Progenitor cell of endocrine pancreas (in vitro differentiated cells): ENCODE measurements around the gene DARS1. TPM values are rescaled to one million over a fixed set of nuclear protein-coding genes. Genes with fewer than 3 reads are reported as not detected.

Experiments
- DNase-seq: peaks from one replicate; pipeline ENCODE4 v3.0.0; 2021; ENCODE audit warnings: low spot score; ENCODE audit not compliant: unreplicated experiment
- H3K27ac Mint-ChIP-seq: 2 replicates; pipeline ENCODE4 v1.8.0; 2021; ENCODE audit warnings: mild to moderate bottlenecking, moderate library complexity, mixed read lengths
- H3K27me3 Mint-ChIP-seq: 2 replicates; pipeline ENCODE4 v1.8.0; 2021; ENCODE audit warnings: mixed read lengths
- H3K36me3 Mint-ChIP-seq: 2 replicates; pipeline ENCODE4 v1.8.0; 2022; ENCODE audit warnings: mixed read lengths; ENCODE audit not compliant: insufficient read depth
- H3K4me1 Mint-ChIP-seq: 2 replicates; pipeline ENCODE4 v1.8.0; 2021; ENCODE audit warnings: low read depth, mixed read lengths
- H3K4me3 Mint-ChIP-seq: 2 replicates; pipeline ENCODE4 v1.8.0; 2021; ENCODE audit warnings: low read depth, mild to moderate bottlenecking, moderate library complexity, mixed read lengths
- H3K9me3 Mint-ChIP-seq: 2 replicates; pipeline ENCODE4 v1.8.0; 2021; ENCODE audit warnings: low read depth, mixed read lengths
- CTCF ChIP-seq: fragments of 200-600 bp; sonication (generic); IDR thresholded peaks from one replicate; pipeline ENCODE4 v1.5.0; 2021; ENCODE audit warnings: antibody characterized with exemption, mild to moderate bottlenecking; ENCODE audit not compliant: unreplicated experiment
- total RNA-seq: library from RNA; stranded (reverse); gene quantifications from 2 replicates; pipeline ENCODE4 v1.2.1, GENCODE V29; 2021

The DARS1 gene
- total RNA-seq, 1 donor from 2014 or later = 69.7 TPM

- TF ChIP-seq CTCF = no peak
- Mint-ChIP-seq H3K4me3 (no peak overlapping the region), H3K27ac (no peak overlapping the region), H3K27me3 (no peaks in the 10 kb centered on the region), H3K4me1 (peaks cover 5% of the 10 kb centered on the region), H3K9me3 (peaks cover 15% of the 10 kb centered on the region), H3K36me3 (peaks cover 40% of the 10 kb centered on the region)
- no peak for DNase-seq
Observed at GRCh38 chr2:135936524-135936923, 48.9 kb downstream of the DARS1 start.

GRCh38 chr2:135935914-135936313 lies 49.5 kb downstream of the DARS1 start:
- no peak overlapping the region for H3K4me3 Mint-ChIP-seq
- H3K27ac Mint-ChIP-seq = no peak overlapping the region
- peaks cover 5% of the 10 kb centered on the region for H3K4me1 Mint-ChIP-seq
- H3K9me3 Mint-ChIP-seq = peaks cover 12% of the 10 kb centered on the region
- no peaks in the 10 kb centered on the region for H3K27me3 Mint-ChIP-seq
- no peak for DNase-seq
- H3K36me3 Mint-ChIP-seq = peaks cover 40% of the 10 kb centered on the region
- no peak for TF ChIP-seq CTCF

- TF ChIP-seq CTCF = no peak
- H3K27me3 Mint-ChIP-seq = no peaks in the 10 kb centered on the region
- peaks cover 1% of the 10 kb centered on the region for H3K4me1 Mint-ChIP-seq
- no peak for DNase-seq
- no peak overlapping the region for H3K4me3 Mint-ChIP-seq
- no peaks in the 10 kb centered on the region for H3K9me3 Mint-ChIP-seq
- H3K27ac Mint-ChIP-seq = peak overlapping the region; percentile 20
- peaks cover 21% of the 10 kb centered on the region for H3K36me3 Mint-ChIP-seq
Observed at GRCh38 chr2:135931776-135932443, 53.5 kb downstream of the DARS1 start.

GRCh38 chr2:135926605-135927004 lies 58.8 kb downstream of the DARS1 start:
- no peak for TF ChIP-seq CTCF
- no peak for DNase-seq
- no peaks in the 10 kb centered on the region for H3K4me1 Mint-ChIP-seq
- no peaks in the 10 kb centered on the region for H3K27me3 Mint-ChIP-seq
- no peaks in the 10 kb centered on the region for H3K9me3 Mint-ChIP-seq
- H3K36me3 Mint-ChIP-seq = peaks cover 12% of the 10 kb centered on the region
- no peak overlapping the region for H3K4me3 Mint-ChIP-seq
- H3K27ac Mint-ChIP-seq = no peak overlapping the region

GRCh38 chr2:135925571-135925970 lies 59.9 kb downstream of the DARS1 start:
- no peaks in the 10 kb centered on the region for H3K27me3 Mint-ChIP-seq
- H3K9me3 Mint-ChIP-seq = no peaks in the 10 kb centered on the region
- H3K27ac Mint-ChIP-seq = no peak overlapping the region
- peaks cover 7% of the 10 kb centered on the region for H3K36me3 Mint-ChIP-seq
- no peaks in the 10 kb centered on the region for H3K4me1 Mint-ChIP-seq
- H3K4me3 Mint-ChIP-seq = no peak overlapping the region
- no peak for TF ChIP-seq CTCF
- DNase-seq = no peak
